Omental fat pad (tissue), 4 donors: Measurements from ENCODE around the gene PSMF1. TPM values are rescaled to one million over a fixed set of nuclear protein-coding genes. Genes with fewer than 3 reads are reported as not detected.

ENCODE experiments used
- ATAC-seq: fragments of 150-250 bp; one replicate; pipeline ENCODE4 v1.9.1; 2016; ENCODE audit warnings: mild to moderate bottlenecking, moderate library complexity; ENCODE audit not compliant: low FRiP score
- DNase-seq: peaks from one replicate; pipeline ENCODE4 v3.0.0-alpha.2; 2019; ENCODE audit warnings: low spot score
- total RNA-seq, 4 donors: library from RNA; depleted of rRNA; stranded (reverse); fragments of >200 nt; gene quantifications; one replicate each; pipeline ENCODE4 v1.1.0, GENCODE V29; 2016
- TF ChIP-seq, protein P1 (sequence below), 3 donors: fragments of 450-650 bp; IDR thresholded peaks; one replicate each; pipeline ENCODE4 v1.5.1; 2016 to 2017; ENCODE audit warnings: antibody characterized with exemption in 3 of 3, mild to moderate bottlenecking in 3 of 3, moderate library complexity in 2 of 3

Gene PSMF1
- total RNA-seq, 4 donors from 2014 or later: 60.9 to 140 (median 74.6) TPM

DNA sequence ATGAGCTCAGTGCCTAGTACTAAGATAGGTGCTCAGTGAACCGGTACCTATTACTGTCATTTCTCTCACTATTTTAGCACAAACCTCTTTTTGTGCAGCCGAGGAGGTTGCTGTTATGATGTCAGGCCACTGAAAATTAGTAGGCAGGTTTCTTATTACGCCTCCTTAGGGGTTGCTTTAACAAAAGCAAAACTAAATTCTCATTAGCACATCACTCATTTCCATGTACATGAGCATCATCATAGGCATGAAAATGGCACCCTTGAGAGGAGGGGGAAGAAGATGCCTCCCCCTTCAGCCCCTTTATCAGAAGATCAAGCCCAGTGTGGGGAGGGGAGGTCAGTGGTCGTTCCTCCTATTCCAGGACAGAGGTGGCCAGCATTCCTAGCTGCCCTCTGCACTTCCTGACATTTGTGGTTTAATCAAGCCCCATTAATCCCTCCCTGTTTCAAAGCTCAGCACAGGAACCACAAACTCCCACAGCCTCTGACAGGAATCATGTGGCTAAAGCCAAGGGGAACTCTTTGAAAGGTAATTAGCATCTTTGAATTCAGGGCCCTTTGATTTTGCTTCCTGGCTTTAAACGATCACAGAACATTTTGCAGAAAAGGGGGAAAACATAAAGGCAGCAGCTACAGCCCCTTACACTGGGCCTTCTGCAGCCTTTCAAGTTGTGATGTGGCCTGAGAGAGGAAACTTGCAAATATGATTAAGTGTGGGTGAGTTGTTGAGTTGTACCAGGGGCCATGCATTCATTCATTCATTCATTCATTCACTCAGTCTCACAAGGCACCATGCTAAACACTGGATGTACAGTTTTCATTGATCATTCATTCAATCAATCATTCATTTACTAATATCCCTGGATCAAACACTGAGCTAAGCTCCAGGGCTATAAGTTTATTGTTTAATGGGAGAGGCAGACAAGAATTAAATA is 31.9 kb upstream of the PSMF1 start:
- TF ChIP-seq, protein P1, sequence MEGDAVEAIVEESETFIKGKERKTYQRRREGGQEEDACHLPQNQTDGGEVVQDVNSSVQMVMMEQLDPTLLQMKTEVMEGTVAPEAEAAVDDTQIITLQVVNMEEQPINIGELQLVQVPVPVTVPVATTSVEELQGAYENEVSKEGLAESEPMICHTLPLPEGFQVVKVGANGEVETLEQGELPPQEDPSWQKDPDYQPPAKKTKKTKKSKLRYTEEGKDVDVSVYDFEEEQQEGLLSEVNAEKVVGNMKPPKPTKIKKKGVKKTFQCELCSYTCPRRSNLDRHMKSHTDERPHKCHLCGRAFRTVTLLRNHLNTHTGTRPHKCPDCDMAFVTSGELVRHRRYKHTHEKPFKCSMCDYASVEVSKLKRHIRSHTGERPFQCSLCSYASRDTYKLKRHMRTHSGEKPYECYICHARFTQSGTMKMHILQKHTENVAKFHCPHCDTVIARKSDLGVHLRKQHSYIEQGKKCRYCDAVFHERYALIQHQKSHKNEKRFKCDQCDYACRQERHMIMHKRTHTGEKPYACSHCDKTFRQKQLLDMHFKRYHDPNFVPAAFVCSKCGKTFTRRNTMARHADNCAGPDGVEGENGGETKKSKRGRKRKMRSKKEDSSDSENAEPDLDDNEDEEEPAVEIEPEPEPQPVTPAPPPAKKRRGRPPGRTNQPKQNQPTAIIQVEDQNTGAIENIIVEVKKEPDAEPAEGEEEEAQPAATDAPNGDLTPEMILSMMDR (IDR thresholded peaks at IDR 0.05): no peak
- DNase-seq: no peak
- ATAC-seq: no peak

DNA sequence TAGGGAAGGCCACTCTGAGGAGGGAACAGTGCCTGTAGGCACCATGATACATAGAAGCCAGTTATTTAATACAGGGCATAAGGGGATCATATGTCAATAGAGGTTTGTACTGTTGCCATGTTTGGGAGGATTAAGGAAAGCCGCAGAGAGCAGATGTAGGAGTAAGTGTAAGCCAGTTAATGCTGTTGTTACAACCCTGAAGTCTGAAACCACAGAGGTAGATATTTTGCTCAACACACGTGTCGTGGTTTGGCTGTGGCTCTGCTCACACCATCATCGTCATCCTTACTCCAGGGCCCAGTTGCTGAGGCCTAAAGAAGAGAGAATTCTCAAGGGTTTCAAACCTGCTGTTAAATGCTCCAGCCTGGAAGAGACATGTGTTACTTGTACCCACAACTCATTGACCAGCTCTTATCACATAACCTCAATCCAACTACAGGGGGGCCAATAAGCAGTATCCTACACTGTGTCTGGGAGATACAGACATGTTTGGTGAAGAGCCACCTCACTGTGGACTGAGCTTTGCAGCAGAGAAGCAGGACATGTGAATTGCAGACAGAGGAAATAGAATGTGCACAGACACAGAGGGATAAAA is 31.0 kb upstream of the PSMF1 start:
- no peak for DNase-seq
- TF ChIP-seq, protein P1 (IDR thresholded peaks at IDR 0.05): no peak
- no peak for ATAC-seq

DNA sequence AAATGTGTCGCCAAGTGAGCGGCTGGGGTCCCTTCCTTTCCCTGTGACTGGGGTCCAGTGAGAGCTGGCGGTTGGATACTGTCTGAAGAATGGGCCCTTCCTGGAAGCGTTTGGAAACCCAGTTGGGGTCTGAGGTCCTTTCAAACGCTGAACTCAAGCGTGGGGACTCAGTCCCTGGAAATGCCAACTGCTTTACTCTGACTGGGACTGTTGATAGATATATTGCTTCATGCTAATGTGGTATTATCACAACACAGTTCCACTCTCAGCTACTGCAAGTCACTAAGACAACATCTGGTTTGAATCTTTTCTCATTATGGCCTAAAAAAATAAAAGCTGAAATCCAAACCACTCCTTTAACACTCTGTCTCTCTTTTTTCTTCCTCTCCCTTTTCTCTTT is 23.7 kb upstream of the PSMF1 start:
- DNase-seq (no peak), ATAC-seq (no peak)
- TF ChIP-seq, protein P1 (IDR thresholded peaks at IDR 0.05): no peak

DNA sequence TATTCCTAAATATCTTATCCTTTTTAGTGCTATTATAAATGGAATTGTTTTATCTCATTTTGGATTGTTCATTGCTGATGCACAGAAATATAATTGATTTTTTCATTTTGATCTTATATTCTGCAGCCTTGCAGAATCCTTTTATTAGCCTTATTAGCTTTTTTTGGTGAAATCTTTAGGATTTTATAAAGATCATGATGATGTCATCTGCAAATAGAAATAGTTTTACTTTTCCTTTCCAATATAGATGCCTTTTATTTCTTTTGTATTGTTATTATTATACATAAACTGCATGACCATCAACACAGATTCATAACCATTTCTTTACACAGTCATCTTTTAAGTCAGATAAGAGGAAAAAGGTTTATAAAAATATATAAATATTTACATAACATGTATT is 16.9 kb upstream of the PSMF1 start:
- ATAC-seq: no peak

DNA sequence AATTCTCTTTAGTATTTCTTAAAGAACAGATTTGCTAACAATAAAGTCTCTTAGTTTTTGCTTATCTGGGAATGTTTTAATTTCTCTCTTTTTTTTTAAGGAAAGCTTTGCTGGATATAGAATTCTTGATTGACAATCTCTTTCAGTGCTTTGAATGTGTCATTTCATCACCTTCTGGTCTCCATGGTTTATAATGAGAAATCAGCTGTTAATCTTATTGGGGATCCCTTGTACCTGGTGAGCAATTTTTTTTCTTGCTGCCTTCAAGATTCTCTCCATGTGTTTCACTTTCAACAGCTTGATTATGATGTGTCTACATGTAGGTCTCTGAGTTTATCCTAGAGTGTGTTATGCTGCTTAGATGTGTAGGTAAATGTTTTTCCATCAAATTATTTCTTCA is 16.4 kb upstream of the PSMF1 start:
- TF ChIP-seq, protein P1 (IDR thresholded peaks at IDR 0.05): no peak
- no peak for ATAC-seq
- DNase-seq: no peak

More for the DNA sequence above, 16.9 kb upstream of the PSMF1 start:
- TF ChIP-seq, protein P1 (IDR thresholded peaks at IDR 0.05): no peak
- DNase-seq: no peak

DNA sequence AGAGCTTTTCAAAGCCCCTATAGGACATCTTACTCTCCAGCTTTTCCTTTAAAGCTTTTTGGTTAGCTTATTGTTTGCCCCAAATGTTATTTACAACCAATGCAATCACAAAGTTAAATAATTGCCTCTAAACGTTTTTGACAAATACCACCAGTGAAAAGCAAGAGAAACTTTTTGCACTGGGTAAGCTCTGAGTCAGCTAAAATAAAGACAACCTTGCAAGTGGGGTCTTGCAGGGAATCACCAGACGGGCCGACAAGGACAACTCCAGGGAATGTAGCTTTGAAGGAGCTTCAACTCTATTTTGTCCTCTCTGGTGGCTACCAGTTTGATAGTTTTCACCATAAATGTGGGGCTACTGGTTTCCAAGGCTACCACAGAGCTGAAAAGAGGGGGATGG is 14.7 kb upstream of the PSMF1 start:
- no peak for ATAC-seq
- TF ChIP-seq, protein P1 (IDR thresholded peaks at IDR 0.05): no peak
- no peak for DNase-seq
